ENCODE data around the gene CISH.

Gene CISH

DNA sequence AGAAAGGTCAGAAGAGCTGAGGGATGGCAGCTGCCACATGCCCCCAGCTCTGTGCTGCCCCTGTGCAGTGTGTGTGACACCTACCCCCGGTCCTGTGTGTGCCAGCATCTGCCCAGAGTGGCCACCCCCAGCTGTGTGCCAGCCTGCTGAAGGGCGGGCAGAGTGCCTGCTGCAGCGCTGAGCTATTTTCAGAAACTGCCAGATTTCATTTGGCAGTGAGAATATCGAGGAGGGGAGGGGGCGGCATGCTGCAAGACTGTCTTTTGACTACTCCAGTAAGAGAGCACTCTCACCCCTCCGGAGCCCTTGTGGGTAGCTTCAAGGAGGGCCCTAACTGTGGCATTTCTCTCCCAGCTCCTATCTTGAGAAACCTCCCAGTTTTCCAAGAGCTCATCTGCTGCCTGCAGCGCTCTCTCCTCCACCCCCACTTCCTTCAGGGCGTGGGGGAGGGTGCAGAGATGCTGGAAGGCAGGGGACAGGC is 37.9 kb upstream of the CISH start:
- Histone ChIP-seq H3K9me3 (ENCODE audit: control insufficient read depth, low read length) (no peaks in the 10 kb centered on the region), H3K79me2 (no peaks in the 10 kb centered on the region), H3K27me3 (ENCODE audit: control insufficient read depth, insufficient read depth, low read length) (no peaks in the 10 kb centered on the region), H2AFZ (no peak overlapping the region), H3K27ac (no peak overlapping the region), H3K36me3 (ENCODE audit: control insufficient read depth, insufficient read depth, low read length) (no peaks in the 10 kb centered on the region), H3K4me1 (no peaks in the 10 kb centered on the region), H3K4me2 (ENCODE audit: low read length) (no peak overlapping the region), H3K9ac (no peak overlapping the region), H3K4me3 (ENCODE audit: low read depth, low read length) (no peak overlapping the region)
- TF ChIP-seq, protein P1, sequence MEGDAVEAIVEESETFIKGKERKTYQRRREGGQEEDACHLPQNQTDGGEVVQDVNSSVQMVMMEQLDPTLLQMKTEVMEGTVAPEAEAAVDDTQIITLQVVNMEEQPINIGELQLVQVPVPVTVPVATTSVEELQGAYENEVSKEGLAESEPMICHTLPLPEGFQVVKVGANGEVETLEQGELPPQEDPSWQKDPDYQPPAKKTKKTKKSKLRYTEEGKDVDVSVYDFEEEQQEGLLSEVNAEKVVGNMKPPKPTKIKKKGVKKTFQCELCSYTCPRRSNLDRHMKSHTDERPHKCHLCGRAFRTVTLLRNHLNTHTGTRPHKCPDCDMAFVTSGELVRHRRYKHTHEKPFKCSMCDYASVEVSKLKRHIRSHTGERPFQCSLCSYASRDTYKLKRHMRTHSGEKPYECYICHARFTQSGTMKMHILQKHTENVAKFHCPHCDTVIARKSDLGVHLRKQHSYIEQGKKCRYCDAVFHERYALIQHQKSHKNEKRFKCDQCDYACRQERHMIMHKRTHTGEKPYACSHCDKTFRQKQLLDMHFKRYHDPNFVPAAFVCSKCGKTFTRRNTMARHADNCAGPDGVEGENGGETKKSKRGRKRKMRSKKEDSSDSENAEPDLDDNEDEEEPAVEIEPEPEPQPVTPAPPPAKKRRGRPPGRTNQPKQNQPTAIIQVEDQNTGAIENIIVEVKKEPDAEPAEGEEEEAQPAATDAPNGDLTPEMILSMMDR (IDR thresholded peaks at IDR 0.05), result no peak

DNA sequence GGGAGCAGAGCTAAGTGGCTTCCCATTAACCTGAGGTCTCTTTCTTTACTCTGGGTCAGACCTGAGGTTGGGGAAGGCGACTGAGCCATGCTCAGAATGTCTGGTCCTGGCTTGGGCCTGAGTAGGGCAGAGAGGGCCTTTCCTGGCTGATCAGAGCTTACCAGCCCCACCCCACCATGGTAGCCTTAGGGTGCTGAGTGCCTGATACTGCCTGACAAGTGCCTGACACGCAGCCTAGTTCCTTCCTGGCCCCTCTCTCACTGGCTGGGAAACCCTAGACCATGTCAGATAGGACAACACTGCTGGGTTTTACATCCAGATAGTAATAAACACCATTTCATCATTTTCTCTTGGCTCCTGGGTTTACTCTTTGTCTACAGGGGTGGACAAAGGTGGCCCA is 37.4 kb upstream of the CISH start:
- H3K9ac ChIP-seq, result no peak overlapping the region
- H3K36me3 ChIP-seq (ENCODE audit: control insufficient read depth, insufficient read depth, low read length), result no peaks in the 10 kb centered on the region
- H3K4me3 ChIP-seq (ENCODE audit: low read depth, low read length), result no peak overlapping the region

DNA sequence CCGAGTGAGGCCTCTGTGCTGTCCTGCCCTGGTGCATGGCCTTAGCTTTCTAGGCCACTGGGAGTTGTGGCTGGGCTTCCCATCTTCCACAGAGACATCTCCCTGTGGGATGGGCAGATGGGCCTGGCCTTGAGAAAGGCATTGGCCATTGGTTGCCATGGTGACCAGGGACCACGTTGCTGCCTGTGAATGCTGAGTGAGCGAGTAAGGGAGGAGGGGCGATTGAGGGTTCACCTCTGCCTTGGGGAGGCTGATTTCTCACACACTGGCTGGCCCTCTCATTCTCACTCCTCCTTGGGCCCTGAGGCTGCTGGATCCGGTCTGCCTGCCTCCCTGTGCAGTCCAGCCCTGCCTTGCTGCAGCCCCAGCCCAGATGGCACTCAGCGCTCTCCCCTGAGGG is 36.7 kb upstream of the CISH start:
- Histone ChIP-seq H3K36me3 (ENCODE audit: control insufficient read depth, insufficient read depth, low read length) (no peaks in the 10 kb centered on the region), H3K9ac (no peak overlapping the region), H3K27ac (no peak overlapping the region), H3K4me2 (ENCODE audit: low read length) (no peak overlapping the region), H3K4me3 (ENCODE audit: low read depth, low read length) (no peak overlapping the region), H3K79me2 (no peaks in the 10 kb centered on the region), H2AFZ (no peak overlapping the region), H3K9me3 (ENCODE audit: control insufficient read depth, low read length) (no peaks in the 10 kb centered on the region), H3K27me3 (ENCODE audit: control insufficient read depth, insufficient read depth, low read length) (no peaks in the 10 kb centered on the region), H3K4me1 (no peaks in the 10 kb centered on the region)
- TF ChIP-seq, protein P1 (IDR thresholded peaks at IDR 0.05), result no peak

More for the DNA sequence above, 37.4 kb upstream of the CISH start:
- H3K27ac ChIP-seq, result no peak overlapping the region
- H3K4me1 ChIP-seq, result no peaks in the 10 kb centered on the region
- H3K27me3 ChIP-seq (ENCODE audit: control insufficient read depth, insufficient read depth, low read length), result no peaks in the 10 kb centered on the region
- no peaks in the 10 kb centered on the region for H3K79me2 ChIP-seq
- H3K9me3 ChIP-seq (ENCODE audit: control insufficient read depth, low read length), result no peaks in the 10 kb centered on the region
- no peak overlapping the region for H2AFZ ChIP-seq
- TF ChIP-seq, protein P1 (IDR thresholded peaks at IDR 0.05), result no peak
- H3K4me2 ChIP-seq (ENCODE audit: low read length), result no peak overlapping the region

DNA sequence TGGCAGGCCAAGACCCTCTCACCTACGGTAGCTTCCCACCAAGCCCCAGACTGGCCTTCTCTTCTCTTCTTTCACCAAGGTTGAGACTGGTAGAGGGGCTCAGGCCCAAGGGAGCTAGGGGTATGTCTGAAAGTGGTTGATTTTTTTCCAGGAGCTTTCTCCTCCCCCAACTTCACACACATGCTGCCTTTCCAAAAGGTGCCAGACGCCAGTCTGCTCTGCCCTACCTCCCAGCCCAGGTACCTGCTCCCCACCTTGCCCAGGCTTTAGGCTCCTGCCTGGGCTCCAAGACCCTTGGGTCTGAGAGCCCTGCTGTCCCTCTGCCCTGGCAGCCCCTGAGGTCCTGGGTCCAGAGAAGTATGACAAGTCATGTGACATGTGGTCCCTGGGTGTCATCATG is 33.8 kb upstream of the CISH start:
- TF ChIP-seq, protein P1 (IDR thresholded peaks at IDR 0.05), result no peak
- Histone ChIP-seq H3K27ac (no peak overlapping the region), H3K4me1 (no peaks in the 10 kb centered on the region), H2AFZ (no peak overlapping the region), H3K36me3 (ENCODE audit: control insufficient read depth, insufficient read depth, low read length) (no peaks in the 10 kb centered on the region), H3K79me2 (no peaks in the 10 kb centered on the region), H3K9ac (no peak overlapping the region), H3K9me3 (ENCODE audit: control insufficient read depth, low read length) (no peaks in the 10 kb centered on the region), H3K4me3 (ENCODE audit: low read depth, low read length) (no peak overlapping the region), H3K4me2 (ENCODE audit: low read length) (no peak overlapping the region), H3K27me3 (ENCODE audit: control insufficient read depth, insufficient read depth, low read length) (no peaks in the 10 kb centered on the region)

DNA sequence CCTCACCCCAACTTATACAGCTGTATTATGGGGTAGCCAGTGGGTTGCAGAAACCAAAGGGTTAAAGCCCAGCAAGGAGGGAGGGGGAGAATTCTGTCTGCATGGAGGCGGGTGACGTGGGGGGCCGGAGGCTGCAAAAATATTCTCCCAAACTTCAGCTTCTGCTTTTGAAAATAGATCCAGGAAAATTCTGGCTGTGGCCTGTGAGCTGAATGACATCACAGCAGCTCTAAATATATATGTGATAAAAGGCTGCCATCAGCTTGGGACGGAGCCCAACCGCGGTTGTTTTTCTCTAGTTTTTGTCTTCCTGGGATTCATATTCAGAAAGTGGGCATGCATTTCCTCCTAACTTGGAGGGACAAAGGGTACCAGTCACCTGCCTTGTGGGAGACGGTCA is 33.0 kb upstream of the CISH start:
- Histone ChIP-seq H3K36me3 (ENCODE audit: control insufficient read depth, insufficient read depth, low read length) (no peaks in the 10 kb centered on the region), H3K9ac (no peak overlapping the region)

More for the DNA sequence above, 33.0 kb upstream of the CISH start:
- peaks cover under 1% of the 10 kb centered on the region for H3K4me1 ChIP-seq
- H3K27ac ChIP-seq, result no peak overlapping the region
- no peaks in the 10 kb centered on the region for H3K9me3 ChIP-seq (ENCODE audit: control insufficient read depth, low read length)
- no peaks in the 10 kb centered on the region for H3K79me2 ChIP-seq
- H3K27me3 ChIP-seq (ENCODE audit: control insufficient read depth, insufficient read depth, low read length), result no peaks in the 10 kb centered on the region
- H2AFZ ChIP-seq, result no peak overlapping the region
- no peak overlapping the region for H3K4me3 ChIP-seq (ENCODE audit: low read depth, low read length)
- TF ChIP-seq, protein P1 (IDR thresholded peaks at IDR 0.05), result no peak
- no peak overlapping the region for H3K4me2 ChIP-seq (ENCODE audit: low read length)
